Lower lobe of right lung (tissue), 2 donors: Measurements from ENCODE around the gene GPC6. TPM values are rescaled to one million over a fixed set of nuclear protein-coding genes. Genes with fewer than 3 reads are reported as not detected.
A peak's percentile ranks its signal among the peaks of the same experiment; 100 is the strongest.

Experiments used
- ATAC-seq, 2 donors: fragments of 200-7000 bp; cut with Tn5 transposase; one replicate each; pipeline ENCODE4 v1.9.1; 2020 to 2022; ENCODE audit warnings: mild to moderate bottlenecking in 2 of 2, moderate library complexity in 2 of 2
- DNase-seq: peaks from one replicate; pipeline ENCODE4 v3.0.0-alpha.2; 2020
- H3K27ac ChIP-seq: fragments of 200-600 bp; one replicate; pipeline ENCODE4 v1.8.0; 2022
- H3K27me3 ChIP-seq: fragments of 200-600 bp; one replicate; pipeline ENCODE4 v1.8.0; 2022; ENCODE audit warnings: low read depth
- H3K36me3 ChIP-seq: fragments of 200-600 bp; one replicate; pipeline ENCODE4 v1.8.0; 2022; ENCODE audit warnings: mild to moderate bottlenecking
- H3K4me1 ChIP-seq: fragments of 200-600 bp; one replicate; pipeline ENCODE4 v1.8.0; 2022
- H3K4me3 ChIP-seq: fragments of 200-600 bp; one replicate; pipeline ENCODE4 v1.8.0; 2022; ENCODE audit warnings: mild to moderate bottlenecking
- H3K9me3 ChIP-seq: fragments of 200-600 bp; one replicate; pipeline ENCODE4 v1.8.0; 2022
- intact Hi-C: fragments of 100-400 bp; cut with DNase I; formaldehyde crosslinking; loops from one replicate; pipeline ENCODE4 v1.11.0; 2022
- total RNA-seq: library from RNA; stranded (reverse); fragmentation: NEBNext Ultra II Directional; extraction: Animal tissue kit (Norgen Biotek cat#: 25700); gene quantifications from one replicate; pipeline ENCODE4 v1.2.1, GENCODE V29; 2021
- TF ChIP-seq, protein P1 (sequence below): fragments of 200-600 bp; IDR thresholded peaks from one replicate; pipeline ENCODE4 v1.8.0; 2022; ENCODE audit warnings: antibody characterized with exemption, mild to moderate bottlenecking
- donor health status: DM: no; HTN: yes; CAD: no; lungs with severe emphysema.

Gene GPC6
- total RNA-seq, 1 donor from 2014 or later, result 5.5 TPM

DNA sequence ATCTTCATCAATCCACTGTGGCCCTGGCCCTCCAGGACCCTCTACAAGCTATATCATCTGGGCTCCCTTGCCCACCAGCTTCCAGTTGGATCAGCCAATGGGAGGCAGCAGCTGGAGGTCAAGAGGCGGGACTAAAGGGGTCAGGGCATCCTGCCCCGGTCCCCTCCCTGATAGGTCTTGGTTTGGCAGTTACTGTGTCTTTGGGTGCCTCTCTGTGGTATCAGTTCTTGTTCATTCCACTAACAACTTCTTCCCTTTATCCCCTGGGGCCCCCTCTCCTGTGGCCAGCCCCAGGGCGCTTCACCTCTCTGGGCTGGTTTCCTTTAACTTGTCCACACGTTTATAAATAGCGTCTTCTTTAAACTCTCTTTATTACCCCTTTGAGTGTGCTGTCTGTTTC lies 1169.3 kb downstream of the GPC6 start:
- Histone ChIP-seq H3K4me3 (no peak overlapping the region), H3K27ac (no peak overlapping the region), H3K4me1 (no peaks in the 10 kb centered on the region), H3K36me3 (no peaks in the 10 kb centered on the region), H3K9me3 (no peaks in the 10 kb centered on the region), H3K27me3 (no peaks in the 10 kb centered on the region)
- intact Hi-C loops, result no loop called here
- DNase-seq, result no peak
- TF ChIP-seq, protein P1, sequence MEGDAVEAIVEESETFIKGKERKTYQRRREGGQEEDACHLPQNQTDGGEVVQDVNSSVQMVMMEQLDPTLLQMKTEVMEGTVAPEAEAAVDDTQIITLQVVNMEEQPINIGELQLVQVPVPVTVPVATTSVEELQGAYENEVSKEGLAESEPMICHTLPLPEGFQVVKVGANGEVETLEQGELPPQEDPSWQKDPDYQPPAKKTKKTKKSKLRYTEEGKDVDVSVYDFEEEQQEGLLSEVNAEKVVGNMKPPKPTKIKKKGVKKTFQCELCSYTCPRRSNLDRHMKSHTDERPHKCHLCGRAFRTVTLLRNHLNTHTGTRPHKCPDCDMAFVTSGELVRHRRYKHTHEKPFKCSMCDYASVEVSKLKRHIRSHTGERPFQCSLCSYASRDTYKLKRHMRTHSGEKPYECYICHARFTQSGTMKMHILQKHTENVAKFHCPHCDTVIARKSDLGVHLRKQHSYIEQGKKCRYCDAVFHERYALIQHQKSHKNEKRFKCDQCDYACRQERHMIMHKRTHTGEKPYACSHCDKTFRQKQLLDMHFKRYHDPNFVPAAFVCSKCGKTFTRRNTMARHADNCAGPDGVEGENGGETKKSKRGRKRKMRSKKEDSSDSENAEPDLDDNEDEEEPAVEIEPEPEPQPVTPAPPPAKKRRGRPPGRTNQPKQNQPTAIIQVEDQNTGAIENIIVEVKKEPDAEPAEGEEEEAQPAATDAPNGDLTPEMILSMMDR, result no peak
- peak in 1 of 2 donors; percentile 38 for ATAC-seq

DNA sequence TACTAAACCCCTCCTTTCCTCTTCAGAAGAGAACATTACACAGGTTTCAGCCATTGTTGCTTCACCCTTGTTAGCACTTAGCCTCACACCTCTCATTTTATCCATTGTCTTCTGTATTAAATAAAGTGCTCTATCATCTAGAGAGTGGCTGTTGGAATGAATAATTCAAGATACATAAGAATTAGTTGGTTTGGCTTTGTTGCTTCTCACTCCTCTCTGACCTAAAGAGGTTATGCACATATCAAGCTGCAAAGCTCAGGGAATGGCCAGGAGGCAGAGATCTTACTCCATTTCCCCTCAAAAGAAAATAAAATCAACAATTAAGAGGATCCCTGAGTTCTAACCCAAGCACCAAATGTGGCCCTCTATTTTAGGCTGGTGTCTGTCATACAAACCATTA lies 1173.2 kb downstream of the GPC6 start:
- Histone ChIP-seq H3K27me3 (no peaks in the 10 kb centered on the region), H3K4me3 (no peak overlapping the region), H3K27ac (no peak overlapping the region), H3K9me3 (no peaks in the 10 kb centered on the region), H3K36me3 (no peaks in the 10 kb centered on the region), H3K4me1 (no peaks in the 10 kb centered on the region)
- ATAC-seq (no peak), DNase-seq (no peak)
- TF ChIP-seq, protein P1, result no peak
- intact Hi-C loops, result no loop called here

DNA sequence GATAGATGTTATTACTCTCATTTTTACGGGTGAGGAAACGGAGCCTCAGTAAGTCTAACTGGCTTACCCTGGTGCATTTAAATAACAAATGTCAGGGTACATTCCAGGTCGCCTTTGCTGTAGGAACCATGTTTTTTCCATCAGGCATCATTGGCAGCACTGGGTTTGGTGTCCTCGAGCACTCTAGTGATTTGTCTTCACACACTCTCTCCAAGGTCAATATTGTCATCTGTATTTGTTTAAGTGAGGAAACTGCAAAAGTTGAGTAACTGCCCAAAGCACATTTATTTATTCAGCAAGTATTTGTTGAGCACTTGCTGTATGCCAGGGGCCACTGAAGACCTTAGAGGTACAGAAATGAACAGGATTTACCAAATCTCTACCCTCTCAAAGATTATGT lies 1174.3 kb downstream of the GPC6 start:
- H3K27me3 ChIP-seq, result no peaks in the 10 kb centered on the region
- no peaks in the 10 kb centered on the region for H3K4me1 ChIP-seq
- TF ChIP-seq, protein P1, result no peak
- no peak overlapping the region for H3K27ac ChIP-seq
- no peaks in the 10 kb centered on the region for H3K36me3 ChIP-seq
- ATAC-seq (no peak), DNase-seq (no peak)
- no peak overlapping the region for H3K4me3 ChIP-seq
- H3K9me3 ChIP-seq, result no peaks in the 10 kb centered on the region
- intact Hi-C loops, result no loop called here

DNA sequence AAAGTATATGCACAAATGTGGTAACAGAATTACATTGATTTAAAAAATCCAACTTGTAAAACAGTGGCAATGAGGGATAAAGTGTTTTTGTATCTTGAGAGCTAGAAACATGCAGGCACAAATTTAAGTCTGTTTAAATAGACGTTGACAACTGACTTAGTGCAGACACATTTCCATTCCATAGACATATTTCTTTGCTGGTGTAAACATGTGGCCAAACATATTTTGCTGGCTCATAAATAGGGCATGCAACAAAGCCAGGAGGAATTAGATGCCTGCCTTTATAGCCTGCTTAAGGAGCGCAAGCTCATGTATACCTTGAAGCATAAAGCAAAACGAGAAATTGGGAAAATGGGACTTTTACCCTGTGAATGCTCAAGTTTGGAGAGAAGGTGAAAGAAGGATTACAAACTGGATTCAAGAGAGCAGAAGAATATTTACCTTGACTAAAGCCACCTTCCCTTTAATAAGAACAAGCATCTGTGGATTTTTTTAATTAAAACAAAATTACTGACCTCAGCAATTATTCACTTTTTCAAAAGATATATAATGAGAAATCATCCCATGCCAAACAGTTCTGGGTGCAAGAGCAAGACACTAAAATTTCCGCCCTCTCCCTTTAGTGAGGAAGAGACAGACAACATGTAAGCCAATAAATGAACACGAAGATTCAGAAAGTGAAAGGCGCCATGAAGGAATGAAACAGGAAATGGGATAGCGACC lies 1181.9 kb downstream of the GPC6 start:
- no peaks in the 10 kb centered on the region for H3K4me1 ChIP-seq
- H3K36me3 ChIP-seq, result no peaks in the 10 kb centered on the region
- no peak overlapping the region for H3K4me3 ChIP-seq
- H3K27me3 ChIP-seq, result no peaks in the 10 kb centered on the region
- no peak overlapping the region for H3K27ac ChIP-seq
- H3K9me3 ChIP-seq, result no peaks in the 10 kb centered on the region
- DNase-seq, result no peak
- TF ChIP-seq, protein P1, result no peak
- intact Hi-C loops, result no loop called here
- ATAC-seq, result no peak

DNA sequence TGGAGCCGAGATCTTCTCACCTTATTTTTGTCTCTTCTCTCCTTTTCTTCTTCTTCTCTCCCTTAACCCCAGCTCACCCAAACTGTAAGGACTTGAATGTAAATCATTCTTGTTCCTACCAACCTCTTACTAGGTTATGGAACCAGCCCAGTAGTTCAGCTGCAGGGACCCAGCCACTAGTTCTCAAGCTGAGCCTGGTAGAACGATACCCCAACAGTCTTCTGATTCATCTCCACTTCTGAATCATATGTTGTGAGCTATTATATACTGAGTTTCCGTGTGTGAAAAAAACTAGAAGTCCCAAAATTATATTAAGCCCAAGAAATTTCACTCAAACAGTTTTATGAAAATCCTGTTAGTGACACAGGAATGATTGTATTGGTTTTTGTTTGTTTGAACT lies 1185.1 kb downstream of the GPC6 start:
- Histone ChIP-seq H3K27ac (no peak overlapping the region), H3K36me3 (no peaks in the 10 kb centered on the region), H3K27me3 (no peaks in the 10 kb centered on the region), H3K4me3 (no peak overlapping the region), H3K4me1 (no peaks in the 10 kb centered on the region), H3K9me3 (no peaks in the 10 kb centered on the region)
- TF ChIP-seq, protein P1, result no peak
- intact Hi-C loops, result no loop called here
- ATAC-seq (no peak), DNase-seq (no peak)
